Stimulated activated memory B cell treated with anti-CD40 and anti-IgM and Interleukin-4, amounts not matched to agents 10 μg/mL and 1 μg/mL and 100 μg/mL, for 72 hours (primary cell): ENCODE measurements around the gene MYO16.

ENCODE experiments used
- ATAC-seq: fragments of 150-1000 bp; cut with Tn5 transposase; 2 replicates; pipeline ENCODE4 v1.10.0; 2021
- H3K27ac Mint-ChIP-seq: one replicate; pipeline ENCODE4 v1.8.0; 2022; ENCODE audit warnings: mild to moderate bottlenecking, mixed read lengths
- H3K27me3 Mint-ChIP-seq: one replicate; pipeline ENCODE4 v1.8.0; 2022; ENCODE audit warnings: mixed read lengths
- H3K36me3 Mint-ChIP-seq: one replicate; pipeline ENCODE4 v1.8.0; 2022; ENCODE audit warnings: mixed read lengths
- H3K4me1 Mint-ChIP-seq: one replicate; pipeline ENCODE4 v1.8.0; 2022; ENCODE audit warnings: mixed read lengths
- H3K4me3 Mint-ChIP-seq: one replicate; pipeline ENCODE4 v1.8.0; 2022; ENCODE audit warnings: mild to moderate bottlenecking, moderate library complexity, mixed read lengths
- H3K9me3 Mint-ChIP-seq: one replicate; pipeline ENCODE4 v1.8.0; 2022; ENCODE audit warnings: mixed read lengths

The MYO16 gene

DNA sequence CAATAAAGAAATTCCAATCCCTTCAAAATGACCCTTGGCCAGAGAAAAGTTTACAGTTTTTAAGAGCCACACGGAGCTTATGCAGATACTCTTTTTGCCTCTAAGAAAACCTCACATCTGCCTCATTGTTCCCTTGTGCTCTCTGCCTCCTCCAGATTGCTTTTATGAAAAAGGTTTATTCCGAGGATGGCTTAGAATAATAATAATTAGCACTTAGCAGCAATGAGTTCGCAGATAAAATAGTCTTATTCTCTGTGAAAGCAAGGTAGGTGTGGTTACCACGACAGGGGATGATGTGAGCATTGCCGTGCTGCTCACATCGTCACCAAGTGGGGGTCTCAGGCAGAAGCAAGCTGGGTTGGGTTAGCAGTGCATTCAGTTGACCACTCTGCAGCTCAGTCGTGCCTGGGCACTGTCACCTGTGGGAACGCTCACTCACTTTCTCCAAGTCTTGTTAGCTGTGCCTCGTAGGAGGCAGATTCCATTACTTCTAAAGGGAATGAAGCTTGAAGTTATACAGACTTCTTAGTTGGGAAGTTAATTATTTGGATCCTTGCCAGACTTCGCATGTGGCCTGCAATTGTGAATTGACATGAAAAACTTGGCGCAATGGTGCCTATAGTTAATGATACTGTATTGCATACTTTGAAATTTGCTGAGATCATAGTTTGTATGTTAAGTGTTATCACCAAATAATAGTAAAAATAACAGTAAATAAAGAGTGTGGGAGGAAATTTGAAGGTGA is 157.2 kb downstream of the MYO16 start:
- no peaks in the 10 kb centered on the region for H3K36me3 Mint-ChIP-seq
- H3K4me3 Mint-ChIP-seq, result no peak overlapping the region
- no peaks in the 10 kb centered on the region for H3K9me3 Mint-ChIP-seq
- ATAC-seq, result no peak
- H3K4me1 Mint-ChIP-seq, result no peaks in the 10 kb centered on the region
- H3K27me3 Mint-ChIP-seq, result peaks cover 7% of the 10 kb centered on the region
- H3K27ac Mint-ChIP-seq, result no peak overlapping the region

- no peak overlapping the region for H3K4me3 Mint-ChIP-seq
- no peaks in the 10 kb centered on the region for H3K9me3 Mint-ChIP-seq
- ATAC-seq, result no peak
- H3K27ac Mint-ChIP-seq, result no peak overlapping the region
- no peaks in the 10 kb centered on the region for H3K4me1 Mint-ChIP-seq
- H3K36me3 Mint-ChIP-seq, result no peaks in the 10 kb centered on the region
- peaks cover 7% of the 10 kb centered on the region for H3K27me3 Mint-ChIP-seq
Measured at GRCh38 chr13:108787700-108788414, 158.4 kb downstream of the MYO16 start.

DNA sequence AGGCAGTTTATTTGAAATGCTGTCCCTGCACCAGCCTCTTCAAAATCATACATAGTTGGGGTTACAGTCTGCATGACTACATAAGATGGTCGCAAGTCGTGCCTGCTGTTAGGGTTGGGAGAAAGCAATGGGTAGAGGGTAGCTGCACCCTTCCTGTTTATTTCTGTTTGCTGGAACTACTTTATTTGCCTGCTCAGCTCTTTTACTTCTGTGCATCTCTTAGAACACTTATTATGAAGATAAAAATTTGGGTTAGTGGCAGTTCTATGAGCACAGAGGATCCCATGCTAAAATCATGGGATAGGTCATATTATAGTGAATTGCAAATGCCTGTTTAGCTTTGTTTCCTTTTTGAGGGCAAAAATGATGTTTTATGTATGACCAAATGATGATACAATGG is 160.1 kb downstream of the MYO16 start:
- Mint-ChIP-seq H3K4me3 (no peak overlapping the region), H3K4me1 (no peaks in the 10 kb centered on the region), H3K36me3 (no peaks in the 10 kb centered on the region), H3K27ac (no peak overlapping the region), H3K27me3 (peaks cover 7% of the 10 kb centered on the region), H3K9me3 (no peaks in the 10 kb centered on the region)
- ATAC-seq, result no peak

DNA sequence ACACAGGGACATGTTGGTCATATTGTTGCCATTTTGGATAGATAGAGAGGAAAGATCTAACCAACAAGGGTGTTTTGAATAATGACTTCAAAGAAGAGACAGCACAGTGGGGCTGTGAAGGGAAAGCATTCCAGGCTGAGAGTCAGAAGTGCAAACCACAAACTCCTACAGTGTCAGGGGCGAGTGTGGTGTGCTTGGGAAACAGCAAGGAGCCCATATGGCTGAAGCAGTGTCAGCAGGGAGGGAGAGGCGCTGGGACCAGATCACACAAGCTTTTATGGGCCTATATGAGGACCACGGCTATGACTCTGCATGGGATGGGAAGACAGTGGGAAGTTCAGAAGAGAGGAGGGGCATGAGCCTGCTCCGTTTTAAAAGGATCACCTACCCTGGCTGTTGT is 166.4 kb downstream of the MYO16 start:
- H3K9me3 Mint-ChIP-seq, result no peaks in the 10 kb centered on the region
- H3K4me1 Mint-ChIP-seq, result no peaks in the 10 kb centered on the region
- H3K4me3 Mint-ChIP-seq, result no peak overlapping the region
- ATAC-seq, result no peak
- H3K36me3 Mint-ChIP-seq, result no peaks in the 10 kb centered on the region
- H3K27me3 Mint-ChIP-seq, result no peaks in the 10 kb centered on the region
- H3K27ac Mint-ChIP-seq, result no peak overlapping the region

DNA sequence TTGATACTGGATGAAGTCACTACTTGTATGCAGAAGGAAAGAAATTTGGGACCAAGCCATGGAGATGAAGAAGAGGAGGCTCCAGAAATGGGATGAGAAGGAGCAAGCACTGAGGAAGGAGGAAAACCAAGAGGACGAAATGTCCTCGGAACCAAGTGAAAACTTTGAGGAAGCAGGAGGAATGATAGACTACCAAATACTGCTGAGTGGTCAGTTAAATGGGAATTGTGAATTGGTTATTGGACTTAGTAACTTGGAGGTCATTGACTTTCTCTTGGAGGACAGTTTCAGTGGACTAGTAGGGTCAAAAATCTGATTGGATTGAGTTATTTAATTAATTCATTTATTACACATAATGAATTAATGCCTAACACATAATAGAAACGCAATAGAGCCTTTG is 167.9 kb downstream of the MYO16 start:
- no peaks in the 10 kb centered on the region for H3K36me3 Mint-ChIP-seq
- no peak overlapping the region for H3K27ac Mint-ChIP-seq
- no peaks in the 10 kb centered on the region for H3K4me1 Mint-ChIP-seq
- H3K4me3 Mint-ChIP-seq, result no peak overlapping the region
- ATAC-seq, result no peak
- H3K9me3 Mint-ChIP-seq, result peaks cover 2% of the 10 kb centered on the region
- H3K27me3 Mint-ChIP-seq, result no peaks in the 10 kb centered on the region

GRCh38 chr13:108807841-108808240 is 178.4 kb downstream of the MYO16 start:
- Mint-ChIP-seq H3K4me1 (no peaks in the 10 kb centered on the region), H3K27me3 (no peaks in the 10 kb centered on the region), H3K36me3 (no peaks in the 10 kb centered on the region), H3K9me3 (no peaks in the 10 kb centered on the region), H3K27ac (no peak overlapping the region), H3K4me3 (no peak overlapping the region)
- ATAC-seq, result no peak

GRCh38 chr13:108812165-108812564 is 182.8 kb downstream of the MYO16 start:
- no peak overlapping the region for H3K4me3 Mint-ChIP-seq
- H3K9me3 Mint-ChIP-seq, result no peaks in the 10 kb centered on the region
- ATAC-seq, result no peak
- H3K4me1 Mint-ChIP-seq, result no peaks in the 10 kb centered on the region
- H3K36me3 Mint-ChIP-seq, result no peaks in the 10 kb centered on the region
- H3K27ac Mint-ChIP-seq, result no peak overlapping the region
- H3K27me3 Mint-ChIP-seq, result no peaks in the 10 kb centered on the region

DNA sequence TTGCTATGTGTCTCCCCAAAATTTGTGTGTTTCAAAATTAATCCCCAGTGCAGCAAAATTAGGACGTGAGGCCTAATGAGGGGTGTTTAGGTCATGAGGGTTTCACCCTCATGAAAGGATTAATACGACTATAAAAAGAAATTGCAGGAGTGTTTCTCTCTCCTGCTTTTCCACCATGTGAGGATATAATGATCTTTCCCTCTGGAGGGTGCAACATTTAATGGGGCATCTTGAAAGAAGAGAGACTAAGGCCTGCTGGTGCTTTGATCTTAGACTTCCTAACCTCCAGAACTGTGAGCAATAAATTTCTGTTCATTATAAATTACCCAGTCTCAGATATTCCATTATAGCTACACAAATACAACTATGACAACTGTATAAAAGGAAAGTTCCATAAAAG is 183.2 kb downstream of the MYO16 start:
- Mint-ChIP-seq H3K4me3 (no peak overlapping the region), H3K4me1 (no peaks in the 10 kb centered on the region), H3K9me3 (no peaks in the 10 kb centered on the region), H3K27ac (no peak overlapping the region), H3K36me3 (no peaks in the 10 kb centered on the region), H3K27me3 (no peaks in the 10 kb centered on the region)
- no peak for ATAC-seq

DNA sequence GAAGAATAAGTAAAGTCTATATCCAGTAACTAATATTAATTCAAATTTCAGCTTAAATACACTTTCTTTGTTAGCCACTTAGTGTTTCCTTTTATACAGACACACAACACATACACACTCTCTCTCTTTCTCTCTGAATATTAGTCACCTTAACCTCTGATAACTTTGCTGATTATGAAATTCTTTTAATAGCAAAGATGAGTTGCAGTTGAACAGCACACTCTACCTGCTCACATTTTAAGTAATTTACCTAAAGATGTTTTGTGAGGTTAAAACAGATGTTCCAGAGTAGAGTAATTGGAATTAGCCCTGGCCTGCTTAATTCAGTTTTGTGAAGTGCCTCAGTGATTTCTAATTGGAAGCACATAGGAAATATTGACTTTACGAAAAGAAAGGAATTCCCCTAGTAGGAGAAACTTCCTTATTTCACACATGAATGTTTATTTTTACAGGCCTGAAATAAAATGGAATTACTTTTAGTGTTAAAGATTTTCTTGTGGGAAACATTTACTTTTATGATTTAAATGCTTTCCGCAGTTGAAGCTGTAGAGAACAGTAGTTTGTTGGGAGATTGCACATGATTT is 184.3 kb downstream of the MYO16 start:
- ATAC-seq, result no peak

GRCh38 chr13:108816375-108816774 is 187.0 kb downstream of the MYO16 start:
- no peaks in the 10 kb centered on the region for H3K36me3 Mint-ChIP-seq
- no peaks in the 10 kb centered on the region for H3K27me3 Mint-ChIP-seq
- H3K9me3 Mint-ChIP-seq, result no peaks in the 10 kb centered on the region
- H3K4me1 Mint-ChIP-seq, result no peaks in the 10 kb centered on the region
- H3K4me3 Mint-ChIP-seq, result no peak overlapping the region
- no peak overlapping the region for H3K27ac Mint-ChIP-seq
- no peak for ATAC-seq

More for the DNA sequence above, 184.3 kb downstream of the MYO16 start:
- Mint-ChIP-seq H3K9me3 (no peaks in the 10 kb centered on the region), H3K27ac (no peak overlapping the region), H3K36me3 (no peaks in the 10 kb centered on the region), H3K4me3 (no peak overlapping the region), H3K4me1 (no peaks in the 10 kb centered on the region), H3K27me3 (no peaks in the 10 kb centered on the region)

DNA sequence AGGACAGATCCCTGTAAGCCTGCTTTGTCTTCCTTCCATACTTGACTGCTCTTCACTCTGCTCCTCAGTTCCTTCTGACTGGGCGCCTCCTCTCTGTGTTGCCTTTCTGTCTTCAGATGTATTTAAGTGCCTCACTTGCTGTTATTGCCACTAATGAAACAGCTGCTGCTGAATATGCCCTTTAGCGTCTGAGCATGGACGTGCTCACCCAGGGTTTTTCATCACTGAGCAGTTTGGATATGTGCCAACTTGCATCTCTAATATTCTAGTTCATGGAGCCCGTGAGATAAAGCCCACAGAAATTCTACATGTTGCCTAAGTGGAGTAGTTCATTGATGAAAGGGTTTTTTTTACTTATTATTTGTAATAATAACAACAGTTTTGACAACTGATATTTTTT is 198.2 kb downstream of the MYO16 start:
- Mint-ChIP-seq H3K9me3 (no peaks in the 10 kb centered on the region), H3K27me3 (no peaks in the 10 kb centered on the region), H3K4me3 (no peak overlapping the region), H3K36me3 (no peaks in the 10 kb centered on the region), H3K4me1 (no peaks in the 10 kb centered on the region), H3K27ac (no peak overlapping the region)
- no peak for ATAC-seq

DNA sequence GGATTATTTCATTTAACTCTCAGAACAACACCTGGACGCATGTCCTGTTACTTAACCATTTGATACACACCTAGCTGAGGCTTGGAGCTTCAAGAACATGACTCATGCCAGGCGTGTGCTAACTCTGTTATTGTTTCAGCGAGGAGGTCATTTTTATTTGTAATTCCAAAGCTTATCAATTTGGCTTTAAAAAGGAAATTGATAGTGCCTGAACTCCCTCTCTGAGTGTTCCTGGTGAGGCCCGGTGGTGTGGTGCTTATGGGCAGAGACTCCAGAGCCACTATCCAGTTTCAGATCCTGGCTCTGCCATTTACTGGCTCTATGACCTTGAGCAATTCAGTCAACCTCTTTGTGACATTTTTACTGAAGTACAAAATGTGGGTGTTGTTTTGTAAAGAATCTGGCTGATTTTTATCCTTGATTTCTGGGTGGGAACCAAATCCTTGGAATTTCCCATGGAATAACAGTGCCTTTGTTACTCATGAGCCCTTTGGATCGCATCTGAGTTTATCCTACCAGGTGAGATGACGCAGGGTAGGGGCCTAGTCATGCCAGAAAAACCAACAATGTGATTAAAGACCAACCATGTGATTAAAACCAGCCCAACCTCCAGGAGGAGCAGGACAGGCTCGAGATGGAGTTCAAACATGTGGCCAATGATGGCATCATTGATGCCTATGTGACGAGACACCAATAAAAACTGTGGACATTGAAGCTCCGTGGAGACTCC is 198.8 kb downstream of the MYO16 start:
- ATAC-seq, result no peak
- Mint-ChIP-seq H3K36me3 (no peaks in the 10 kb centered on the region), H3K27me3 (no peaks in the 10 kb centered on the region), H3K4me3 (no peak overlapping the region), H3K4me1 (no peaks in the 10 kb centered on the region), H3K27ac (no peak overlapping the region), H3K9me3 (no peaks in the 10 kb centered on the region)

DNA sequence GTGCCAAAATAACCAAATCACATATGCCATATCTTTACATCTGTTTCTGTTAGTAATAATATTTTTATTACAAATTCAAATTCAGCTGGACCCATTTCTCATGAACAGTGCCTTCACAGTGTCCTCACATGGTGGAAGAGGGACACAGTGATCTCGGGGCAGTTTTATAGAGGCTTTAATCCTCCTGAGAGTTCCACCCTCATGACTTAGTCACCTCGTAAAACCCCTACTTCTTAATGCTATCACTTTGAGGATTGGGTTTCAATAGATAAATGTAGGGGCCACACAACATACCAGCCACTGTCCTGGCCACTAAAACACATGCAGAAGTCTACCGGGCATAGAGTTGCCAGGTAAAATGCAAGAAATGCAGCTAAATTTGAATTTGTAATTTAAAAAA is 201.5 kb downstream of the MYO16 start:
- Mint-ChIP-seq H3K9me3 (no peaks in the 10 kb centered on the region), H3K27me3 (no peaks in the 10 kb centered on the region)

GRCh38 chr13:108833531-108833930 is 204.1 kb downstream of the MYO16 start:
- Mint-ChIP-seq H3K27ac (no peak overlapping the region), H3K9me3 (no peaks in the 10 kb centered on the region), H3K4me1 (no peaks in the 10 kb centered on the region), H3K4me3 (no peak overlapping the region), H3K36me3 (no peaks in the 10 kb centered on the region), H3K27me3 (no peaks in the 10 kb centered on the region)
- no peak for ATAC-seq

More for the DNA sequence above, 201.5 kb downstream of the MYO16 start:
- ATAC-seq, result no peak
- H3K27ac Mint-ChIP-seq, result no peak overlapping the region
- no peaks in the 10 kb centered on the region for H3K36me3 Mint-ChIP-seq
- no peaks in the 10 kb centered on the region for H3K4me1 Mint-ChIP-seq
- H3K4me3 Mint-ChIP-seq, result no peak overlapping the region

DNA sequence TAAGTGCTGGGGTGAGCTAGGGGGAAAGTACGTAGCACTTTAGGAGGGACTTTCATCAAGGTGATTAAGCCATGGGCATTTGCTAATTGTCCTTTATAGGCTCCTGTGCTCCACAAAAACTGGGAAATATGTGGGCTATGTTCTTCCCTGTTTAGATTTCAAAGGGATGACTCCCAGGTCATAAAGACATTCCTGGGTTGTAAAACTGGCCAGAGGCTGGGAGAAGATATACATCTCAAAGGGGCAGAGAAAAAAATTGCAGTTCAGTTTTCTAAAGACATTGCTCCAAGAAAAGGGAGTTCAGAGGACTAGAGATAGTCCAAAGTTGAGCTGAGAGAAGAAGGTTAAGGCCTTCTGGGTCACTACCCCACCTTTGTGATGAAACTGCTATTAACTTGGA is 204.8 kb downstream of the MYO16 start:
- H3K27me3 Mint-ChIP-seq, result no peaks in the 10 kb centered on the region
- H3K4me1 Mint-ChIP-seq, result no peaks in the 10 kb centered on the region
- no peak overlapping the region for H3K27ac Mint-ChIP-seq
- no peaks in the 10 kb centered on the region for H3K9me3 Mint-ChIP-seq
- no peak overlapping the region for H3K4me3 Mint-ChIP-seq
- H3K36me3 Mint-ChIP-seq, result no peaks in the 10 kb centered on the region
- no peak for ATAC-seq
